GM12874 (cell line): ENCODE measurements around the gene TOP3B.

Experiments used
- TF ChIP-seq, protein P1 (sequence below): IDR thresholded peaks from 2 replicates; pipeline ENCODE4 v1.5.1; 2011; ENCODE audit warnings: low read depth, mild to moderate bottlenecking, control low read depth, low read length, moderate library complexity; ENCODE audit not compliant: insufficient read depth

TOP3B gene

DNA sequence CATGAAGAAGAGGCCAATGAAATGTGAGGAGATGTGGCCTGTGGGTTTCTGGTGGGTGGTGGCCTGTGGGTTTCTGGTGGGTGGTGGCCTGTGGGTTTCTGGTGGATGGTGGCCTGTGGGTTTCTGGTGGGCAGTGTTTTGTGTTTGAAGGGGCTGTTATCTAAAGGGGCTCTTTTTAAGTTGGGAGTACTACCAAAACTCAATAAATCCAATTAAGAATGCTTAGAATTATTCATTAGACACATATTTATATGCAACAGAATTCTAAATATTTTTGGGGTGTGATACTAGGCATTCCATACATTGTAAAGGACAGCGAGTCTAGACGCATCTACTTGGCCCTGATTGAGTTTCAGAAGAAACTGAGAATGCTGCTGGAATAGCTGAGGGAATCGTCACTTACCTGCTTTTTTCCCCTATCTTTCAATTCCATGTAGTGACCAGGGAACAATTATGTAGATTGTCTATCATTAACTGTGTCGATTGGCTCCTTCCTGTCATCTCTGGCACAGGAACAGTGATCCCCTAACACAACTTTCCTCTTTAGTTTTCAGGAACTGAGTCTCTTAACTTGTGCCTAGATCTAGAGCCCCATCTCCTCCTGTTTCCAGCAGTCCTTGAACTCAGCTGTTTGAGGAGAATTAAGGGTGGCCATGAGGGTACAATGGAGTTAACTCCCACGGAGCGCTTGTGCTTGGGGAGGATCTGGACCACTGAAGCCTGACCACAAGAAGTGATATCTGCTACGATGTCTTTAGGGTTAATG, 37.3 kb upstream of the TOP3B start:
- TF ChIP-seq, protein P1, sequence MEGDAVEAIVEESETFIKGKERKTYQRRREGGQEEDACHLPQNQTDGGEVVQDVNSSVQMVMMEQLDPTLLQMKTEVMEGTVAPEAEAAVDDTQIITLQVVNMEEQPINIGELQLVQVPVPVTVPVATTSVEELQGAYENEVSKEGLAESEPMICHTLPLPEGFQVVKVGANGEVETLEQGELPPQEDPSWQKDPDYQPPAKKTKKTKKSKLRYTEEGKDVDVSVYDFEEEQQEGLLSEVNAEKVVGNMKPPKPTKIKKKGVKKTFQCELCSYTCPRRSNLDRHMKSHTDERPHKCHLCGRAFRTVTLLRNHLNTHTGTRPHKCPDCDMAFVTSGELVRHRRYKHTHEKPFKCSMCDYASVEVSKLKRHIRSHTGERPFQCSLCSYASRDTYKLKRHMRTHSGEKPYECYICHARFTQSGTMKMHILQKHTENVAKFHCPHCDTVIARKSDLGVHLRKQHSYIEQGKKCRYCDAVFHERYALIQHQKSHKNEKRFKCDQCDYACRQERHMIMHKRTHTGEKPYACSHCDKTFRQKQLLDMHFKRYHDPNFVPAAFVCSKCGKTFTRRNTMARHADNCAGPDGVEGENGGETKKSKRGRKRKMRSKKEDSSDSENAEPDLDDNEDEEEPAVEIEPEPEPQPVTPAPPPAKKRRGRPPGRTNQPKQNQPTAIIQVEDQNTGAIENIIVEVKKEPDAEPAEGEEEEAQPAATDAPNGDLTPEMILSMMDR, result no peak

DNA sequence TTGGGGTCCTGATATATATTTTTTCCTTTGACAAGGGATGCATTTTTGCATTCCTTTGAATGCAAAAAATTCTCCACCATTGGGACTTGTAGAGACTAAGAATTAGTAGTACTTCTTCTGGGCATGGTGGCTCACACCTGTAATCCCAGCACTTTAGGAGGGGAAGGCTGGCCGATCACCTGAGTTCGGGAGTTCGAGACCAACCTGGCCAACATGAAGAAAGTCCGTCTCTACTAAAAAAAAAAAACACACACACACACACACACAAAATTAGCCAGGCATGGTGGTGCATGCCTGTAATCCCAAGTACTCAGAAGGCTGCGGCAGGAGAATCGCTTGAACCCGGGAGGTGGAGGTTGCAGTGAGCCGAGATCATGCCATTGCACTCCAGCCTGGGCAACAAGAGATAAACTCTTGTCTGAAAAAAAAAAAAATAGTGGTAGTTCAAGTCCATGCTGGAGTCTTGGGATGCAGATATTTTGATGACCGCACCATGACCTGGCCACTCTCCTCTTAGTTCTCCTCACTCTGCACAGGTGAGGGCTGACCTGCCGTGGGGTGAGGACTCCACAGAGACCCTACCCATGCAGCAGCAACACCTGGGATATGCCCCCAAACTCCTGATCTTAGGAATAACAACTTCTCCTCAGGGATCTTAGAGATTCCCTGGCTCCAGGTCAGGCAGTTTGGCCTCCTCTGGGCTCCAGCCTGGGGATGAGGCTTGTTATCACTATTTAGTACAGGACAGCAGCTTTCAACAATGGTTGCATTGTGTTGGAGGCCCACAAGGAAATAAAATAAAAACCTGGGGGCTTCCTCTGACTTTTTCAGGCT, 36.5 kb upstream of the TOP3B start:
- TF ChIP-seq, protein P1, result no peak

DNA sequence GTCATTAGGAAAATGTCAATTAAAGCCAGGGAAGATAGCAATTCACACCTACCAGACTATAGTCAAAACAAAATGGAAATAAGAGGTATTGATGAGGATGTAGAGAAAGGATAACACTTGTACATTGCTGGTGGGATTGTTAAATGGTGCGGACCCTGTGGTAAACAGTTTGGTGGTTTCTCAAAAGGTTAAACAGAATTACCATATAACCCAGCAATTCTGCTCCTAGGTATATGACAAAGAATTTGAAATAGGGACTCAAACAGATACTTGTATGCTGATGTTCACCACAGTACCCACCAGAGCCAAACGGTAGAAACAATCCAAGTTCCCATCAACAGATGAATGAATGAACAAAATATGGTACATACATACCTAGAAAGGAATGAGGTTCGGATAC, 33.0 kb upstream of the TOP3B start:
- TF ChIP-seq, protein P1, result no peak

DNA sequence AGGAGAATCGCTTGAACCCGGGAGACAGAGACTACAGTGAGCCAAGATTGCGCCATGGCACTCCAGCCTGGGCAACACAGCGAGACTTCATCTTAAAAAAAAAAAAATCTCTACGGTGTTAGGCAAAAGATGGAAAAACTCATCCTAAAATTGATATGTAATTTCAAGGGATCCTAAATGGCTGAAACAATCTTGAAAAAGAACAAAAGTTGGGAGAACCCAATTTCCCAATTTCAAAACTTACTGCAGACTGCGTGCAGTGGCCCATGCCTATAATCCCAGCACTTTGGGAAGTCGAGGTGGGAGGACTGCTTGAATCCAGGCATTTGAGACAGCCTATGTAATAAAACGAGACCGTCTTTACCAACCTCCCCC, 31.7 kb upstream of the TOP3B start:
- TF ChIP-seq, protein P1, result no peak

DNA sequence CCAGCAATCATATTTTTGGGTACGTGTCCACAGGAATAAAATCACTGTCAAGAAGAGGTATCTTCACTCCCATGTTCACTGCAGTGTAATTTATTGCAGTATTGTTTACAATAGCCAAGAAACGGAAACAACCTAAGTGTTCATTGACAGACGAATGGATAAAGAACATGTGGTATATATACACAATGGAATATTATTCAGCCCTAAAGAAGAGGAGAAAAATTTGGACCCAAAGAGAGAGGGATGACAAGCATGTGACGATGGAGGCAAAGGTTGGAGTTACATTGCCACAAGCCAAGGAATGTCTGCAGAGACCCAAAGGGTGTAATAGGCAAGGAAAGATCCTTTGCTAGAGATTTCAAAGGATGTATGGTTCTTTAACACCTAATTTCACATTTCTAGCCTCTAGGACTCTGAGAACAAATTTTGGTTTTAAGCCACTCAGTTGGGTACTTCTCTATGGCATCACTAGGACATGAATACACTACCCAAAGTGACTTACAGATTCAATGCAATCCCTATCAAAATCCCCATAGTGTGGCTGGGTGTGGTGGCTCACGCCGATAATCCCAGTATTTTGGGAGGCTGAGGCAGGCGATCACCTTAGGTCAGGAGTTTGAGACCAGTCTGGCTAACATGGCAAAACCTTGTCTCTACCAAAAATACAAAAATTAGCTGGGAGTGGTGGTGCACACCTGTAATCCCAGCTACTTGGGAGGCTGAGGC, 31.1 kb upstream of the TOP3B start:
- TF ChIP-seq, protein P1, result no peak

DNA sequence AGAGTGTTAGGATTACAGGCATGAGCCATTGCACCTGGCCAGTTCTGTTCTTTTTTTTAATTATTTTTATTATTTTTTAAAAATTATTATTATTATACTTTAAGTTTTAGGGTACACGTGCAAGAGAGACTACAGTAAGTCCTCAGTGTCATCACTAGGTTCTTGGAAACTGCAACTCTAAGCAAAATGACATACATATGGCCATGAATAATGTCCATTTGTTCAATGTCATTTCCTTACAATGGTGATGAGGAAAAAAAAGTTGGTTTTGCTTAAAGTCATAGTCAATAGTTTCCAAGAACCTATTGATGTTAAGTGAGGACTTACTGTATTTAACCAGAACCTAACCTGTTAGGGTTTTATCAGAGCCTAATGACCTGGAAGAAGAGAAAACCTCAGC, 29.4 kb upstream of the TOP3B start:
- TF ChIP-seq, protein P1, result no peak

DNA sequence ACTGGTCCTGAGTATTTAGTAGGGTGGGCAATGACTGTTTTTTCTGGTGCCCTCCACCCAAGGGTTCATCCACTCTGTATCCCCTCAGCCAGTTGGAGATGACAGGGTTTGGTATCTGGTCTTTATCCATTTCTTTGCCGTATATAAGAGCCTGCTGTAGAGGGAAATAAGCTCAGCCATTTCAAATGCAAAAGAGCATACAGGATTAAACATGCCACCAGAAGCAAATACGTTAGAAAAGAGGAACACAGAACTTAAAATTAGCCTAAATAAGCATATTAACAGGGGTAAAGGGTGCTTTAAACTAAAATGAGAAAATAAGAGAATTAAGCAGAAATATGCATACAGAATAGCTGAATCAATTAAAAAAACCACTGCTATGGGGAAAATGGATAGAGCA, 27.8 kb upstream of the TOP3B start:
- TF ChIP-seq, protein P1, result no peak
